Activated CD4-positive, alpha-beta T cell treated with anti-CD3 and anti-CD28 coated beads, Interleukin-2, amount 10 ng/mL, durations not matched to agents 7 days and 5 days (primary cell): ENCODE data around the gene ETHE1. TPM values are rescaled to one million over a fixed set of nuclear protein-coding genes. Genes with fewer than 3 reads are reported as not detected.

ENCODE experiments used
- CTCF ChIA-PET: fragments of 350-600 bp; sonication (Branson Sonifier 250); formaldehyde crosslinking; loops from one replicate; lab custom pipeline; 2021; ENCODE audit warnings: antibody characterized with exemption; lab: Charles Lee
- POLR2A ChIA-PET: fragments of 350-600 bp; sonication (Branson Sonifier 250); formaldehyde crosslinking; loops from one replicate; lab custom pipeline; 2021; ENCODE audit warnings: antibody characterized with exemption; lab: Charles Lee
- DNase-seq: peaks from one replicate; pipeline ENCODE4 v3.0.0-alpha.2; 2020
- H3K27ac Mint-ChIP-seq: one replicate; pipeline ENCODE4 v1.8.0; 2021; ENCODE audit warnings: mild to moderate bottlenecking, moderate library complexity, mixed read lengths
- H3K27me3 Mint-ChIP-seq: one replicate; pipeline ENCODE4 v1.8.0; 2021; ENCODE audit warnings: mixed read lengths
- H3K36me3 Mint-ChIP-seq: one replicate; pipeline ENCODE4 v1.8.0; 2021; ENCODE audit warnings: low read depth, mixed read lengths
- H3K4me1 Mint-ChIP-seq: one replicate; pipeline ENCODE4 v1.8.0; 2021; ENCODE audit warnings: mixed read lengths
- H3K4me3 Mint-ChIP-seq: one replicate; pipeline ENCODE4 v1.8.0; 2021; ENCODE audit warnings: mild to moderate bottlenecking, moderate library complexity, mixed read lengths
- H3K9me3 Mint-ChIP-seq: one replicate; pipeline ENCODE4 v1.8.0; 2021; ENCODE audit warnings: mixed read lengths
- total RNA-seq, 2 experiments: library from RNA; stranded (reverse); gene quantifications; one replicate each; pipeline ENCODE4 v1.2.3, GENCODE V29; 2021

Gene ETHE1
- total RNA-seq, 2 experiments from 2014 or later = 66.8 to 73.7 TPM

GRCh38 chr19:43507880-43508279 is 19.1 kb downstream of the ETHE1 start:
- POLR2A ChIA-PET = no interaction called here
- Mint-ChIP-seq H3K27me3 (no peaks in the 10 kb centered on the region), H3K27ac (peak overlapping the region; percentile 46), H3K36me3 (peaks cover 42% of the 10 kb centered on the region), H3K9me3 (no peaks in the 10 kb centered on the region), H3K4me3 (no peak overlapping the region), H3K4me1 (peaks cover 25% of the 10 kb centered on the region)
- DNase-seq = no peak
- CTCF ChIA-PET = interaction anchor here (0.7 kb wide), 1 partner anchor 12 kb away, joined by 3 read pairs; no protein-coding TSS in a partner anchor

GRCh38 chr19:43506629-43507028 is 20.4 kb downstream of the ETHE1 start:
- no peak overlapping the region for H3K4me3 Mint-ChIP-seq
- H3K27me3 Mint-ChIP-seq = no peaks in the 10 kb centered on the region
- peaks cover 37% of the 10 kb centered on the region for H3K36me3 Mint-ChIP-seq
- H3K4me1 Mint-ChIP-seq = peaks cover 31% of the 10 kb centered on the region
- no peak overlapping the region for H3K27ac Mint-ChIP-seq
- ChIA-PET CTCF (interaction anchor here (0.7 to 3.8 kb wide), 2 partner anchors 9 to 14 kb away, joined by 4 to 28 read pairs; no protein-coding TSS in a partner anchor), POLR2A (no interaction called here)
- H3K9me3 Mint-ChIP-seq = no peaks in the 10 kb centered on the region
- DNase-seq = no peak

GRCh38 chr19:43505941-43506340 is 21.1 kb downstream of the ETHE1 start:
- CTCF ChIA-PET = interaction anchor here (3.8 kb wide), 1 partner anchor 15 kb away, joined by 28 read pairs; no protein-coding TSS in a partner anchor
- Mint-ChIP-seq H3K27ac (peak overlapping the region; percentile 43), H3K36me3 (peaks cover 32% of the 10 kb centered on the region), H3K9me3 (no peaks in the 10 kb centered on the region), H3K4me1 (peaks cover 31% of the 10 kb centered on the region), H3K4me3 (no peak overlapping the region), H3K27me3 (no peaks in the 10 kb centered on the region)
- DNase-seq = no peak
- POLR2A ChIA-PET = no interaction called here

GRCh38 chr19:43505186-43505456 is 21.9 kb downstream of the ETHE1 start:
- CTCF ChIA-PET = interaction anchor here (1.0 to 3.8 kb wide), 3 partner anchors 12 to 51 kb away, joined by 4 to 28 read pairs (median 4); no protein-coding TSS in a partner anchor
- Mint-ChIP-seq H3K27ac (peak overlapping the region; percentile 87), H3K27me3 (no peaks in the 10 kb centered on the region), H3K36me3 (peaks cover 29% of the 10 kb centered on the region), H3K9me3 (no peaks in the 10 kb centered on the region), H3K4me1 (peaks cover 33% of the 10 kb centered on the region), H3K4me3 (peak overlapping the region; percentile 59)
- POLR2A ChIA-PET = no interaction called here
- no peak for DNase-seq

- Mint-ChIP-seq H3K4me1 (peaks cover 33% of the 10 kb centered on the region), H3K27ac (peak within 1 kb of the TSS; percentile 89), H3K27me3 (no peaks in the 10 kb centered on the region), H3K36me3 (peaks cover 25% of the 10 kb centered on the region), H3K9me3 (no peaks in the 10 kb centered on the region), H3K4me3 (peak within 1 kb of the TSS; percentile 83)
- CTCF ChIA-PET = interaction anchor here (0.6 to 3.8 kb wide), 10 partner anchors 9 to 90 kb away, joined by 3 to 28 read pairs (median 4); partner anchors contain the start of gene LYPD3
- DNase-seq = peak; percentile 51
- POLR2A ChIA-PET = interaction anchor here (0.6 kb wide), 1 partner anchor 46 kb away, joined by 3 read pairs; no protein-coding TSS in a partner anchor
Observed at GRCh38 chr19:43504426-43505185, 22.4 kb downstream of the ETHE1 start, which contains the start of gene PHLDB3. Gene PHLDB3, minus strand, starts transcription at chr19:43504746. Its CDS starts 628 bp downstream, at chr19:43504118.

- peak; percentile 99 for DNase-seq
- peaks cover 33% of the 10 kb centered on the region for H3K4me1 Mint-ChIP-seq
- POLR2A ChIA-PET = interaction anchor here (0.5 to 0.6 kb wide), 2 partner anchors 16 to 45 kb away, joined by 3 read pairs; no protein-coding TSS in a partner anchor
- no peaks in the 10 kb centered on the region for H3K27me3 Mint-ChIP-seq
- peaks cover 22% of the 10 kb centered on the region for H3K36me3 Mint-ChIP-seq
- peak overlapping the region; percentile 83 for H3K4me3 Mint-ChIP-seq
- H3K9me3 Mint-ChIP-seq = no peaks in the 10 kb centered on the region
- peak overlapping the region; percentile 89 for H3K27ac Mint-ChIP-seq
- CTCF ChIA-PET = interaction anchor here (0.6 to 3.8 kb wide), 13 partner anchors 8 to 91 kb away, joined by 3 to 28 read pairs (median 4); partner anchors contain the start of gene LYPD3
Observed at GRCh38 chr19:43503501-43504425, 23.2 kb downstream of the ETHE1 start.

GRCh38 chr19:43502419-43502976 is 24.5 kb downstream of the ETHE1 start:
- peak overlapping the region; percentile 83 for H3K4me3 Mint-ChIP-seq
- POLR2A ChIA-PET = no interaction called here
- H3K4me1 Mint-ChIP-seq = peaks cover 33% of the 10 kb centered on the region
- CTCF ChIA-PET = interaction anchor here (1.1 kb wide), 1 partner anchor 39 kb away, joined by 5 read pairs; no protein-coding TSS in a partner anchor
- no peaks in the 10 kb centered on the region for H3K27me3 Mint-ChIP-seq
- peaks cover 15% of the 10 kb centered on the region for H3K36me3 Mint-ChIP-seq
- no peak for DNase-seq
- H3K27ac Mint-ChIP-seq = peak overlapping the region; percentile 3
- H3K9me3 Mint-ChIP-seq = no peaks in the 10 kb centered on the region

- Mint-ChIP-seq H3K36me3 (peaks cover 15% of the 10 kb centered on the region), H3K27ac (no peak overlapping the region), H3K9me3 (no peaks in the 10 kb centered on the region), H3K4me1 (peaks cover 33% of the 10 kb centered on the region), H3K27me3 (no peaks in the 10 kb centered on the region), H3K4me3 (no peak overlapping the region)
- DNase-seq = no peak
- POLR2A ChIA-PET = no interaction called here
- CTCF ChIA-PET = interaction anchor here (1.4 kb wide), 1 partner anchor 53 kb away, joined by 3 read pairs; no protein-coding TSS in a partner anchor
Observed at GRCh38 chr19:43501661-43502418, 25.2 kb downstream of the ETHE1 start.

GRCh38 chr19:43499042-43499441 is 28.0 kb downstream of the ETHE1 start:
- Mint-ChIP-seq H3K27me3 (no peaks in the 10 kb centered on the region), H3K9me3 (no peaks in the 10 kb centered on the region), H3K27ac (no peak overlapping the region), H3K4me1 (peaks cover 18% of the 10 kb centered on the region), H3K36me3 (peaks cover 15% of the 10 kb centered on the region), H3K4me3 (no peak overlapping the region)
- POLR2A ChIA-PET = no interaction called here
- DNase-seq = no peak
- CTCF ChIA-PET = interaction anchor here (0.7 kb wide), 1 partner anchor 10 kb away, joined by 4 read pairs; no protein-coding TSS in a partner anchor

- Mint-ChIP-seq H3K9me3 (no peaks in the 10 kb centered on the region), H3K4me1 (peaks cover 13% of the 10 kb centered on the region), H3K27ac (no peak overlapping the region), H3K36me3 (peaks cover 15% of the 10 kb centered on the region), H3K4me3 (no peak overlapping the region), H3K27me3 (no peaks in the 10 kb centered on the region)
- DNase-seq = no peak
- ChIA-PET CTCF (interaction anchor here (0.7 to 1.0 kb wide), 2 partner anchors 9 to 466 kb away, joined by 4 read pairs; no protein-coding TSS in a partner anchor), POLR2A (no interaction called here)
Observed at GRCh38 chr19:43498233-43498842, 28.7 kb downstream of the ETHE1 start.

- Mint-ChIP-seq H3K27ac (no peak overlapping the region), H3K36me3 (peaks cover 7% of the 10 kb centered on the region), H3K4me1 (peaks cover 2% of the 10 kb centered on the region), H3K9me3 (no peaks in the 10 kb centered on the region), H3K27me3 (no peaks in the 10 kb centered on the region), H3K4me3 (no peak overlapping the region)
- CTCF ChIA-PET = interaction anchor here (1.0 kb wide), 1 partner anchor 465 kb away, joined by 4 read pairs; no protein-coding TSS in a partner anchor
- POLR2A ChIA-PET = no interaction called here
- no peak for DNase-seq
Observed at GRCh38 chr19:43496960-43497359, 30.0 kb downstream of the ETHE1 start.
